ENCODE results near the gene SMTNL2.

SMTNL2 gene

DNA sequence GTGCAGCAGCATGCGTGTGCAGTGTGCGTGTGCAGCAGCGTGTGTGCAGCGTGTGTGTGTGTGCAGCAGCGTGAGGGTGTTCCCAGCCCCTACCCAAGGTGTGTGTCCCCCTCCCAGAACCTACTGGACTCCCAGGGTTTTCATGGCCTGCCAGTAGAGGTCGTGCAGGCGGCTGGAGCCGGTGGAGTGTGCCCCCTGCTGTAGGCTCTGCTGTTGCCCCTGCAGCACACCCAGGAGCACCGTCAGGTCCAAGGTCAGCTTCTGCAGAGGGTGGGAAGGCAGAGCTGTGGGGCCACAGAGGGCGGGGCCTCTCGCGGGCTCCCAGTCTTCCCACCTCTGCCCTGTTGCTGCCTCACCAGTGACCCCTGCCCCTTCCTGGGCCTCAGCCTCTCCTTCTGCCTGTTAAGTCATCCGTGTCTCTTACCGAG lies 44.1 kb upstream of the SMTNL2 start:
- no peak overlapping the region for H3K9ac ChIP-seq (ENCODE audit: low read length)
- no peak overlapping the region for H3K4me3 ChIP-seq (ENCODE audit: low read depth, low read length)
- no peaks in the 10 kb centered on the region for H3K9me3 ChIP-seq (ENCODE audit: control insufficient read depth, insufficient read depth, low read depth, low read length)
- no peak overlapping the region for H3K27ac ChIP-seq (ENCODE audit: low read depth, low read length)
- peaks cover 16% of the 10 kb centered on the region for H3K4me1 ChIP-seq (ENCODE audit: control insufficient read depth, insufficient read depth, low read length)
- H3K27me3 ChIP-seq (ENCODE audit: control insufficient read depth, insufficient read depth, low read length) = no peaks in the 10 kb centered on the region
- H3K36me3 ChIP-seq (ENCODE audit: control insufficient read depth, insufficient read depth, low read length) = peaks cover 81% of the 10 kb centered on the region

- Histone ChIP-seq H3K27ac (ENCODE audit: low read depth, low read length) (no peak overlapping the region), H3K4me1 (ENCODE audit: control insufficient read depth, insufficient read depth, low read length) (peaks cover 12% of the 10 kb centered on the region), H3K9me3 (ENCODE audit: control insufficient read depth, insufficient read depth, low read depth, low read length) (no peaks in the 10 kb centered on the region), H3K4me3 (ENCODE audit: low read depth, low read length) (no peak overlapping the region), H3K9ac (ENCODE audit: low read length) (no peak overlapping the region), H3K36me3 (ENCODE audit: control insufficient read depth, insufficient read depth, low read length) (peaks cover 87% of the 10 kb centered on the region), H3K27me3 (ENCODE audit: control insufficient read depth, insufficient read depth, low read length) (no peaks in the 10 kb centered on the region)
Observed at GRCh38 chr17:4540687-4541327, 43.5 kb upstream of the SMTNL2 start.

GRCh38 chr17:4541328-4542002 lies 42.9 kb upstream of the SMTNL2 start:
- no peak overlapping the region for H3K9ac ChIP-seq (ENCODE audit: low read length)
- no peak overlapping the region for H3K4me3 ChIP-seq (ENCODE audit: low read depth, low read length)
- H3K9me3 ChIP-seq (ENCODE audit: control insufficient read depth, insufficient read depth, low read depth, low read length) = no peaks in the 10 kb centered on the region
- peaks cover 92% of the 10 kb centered on the region for H3K36me3 ChIP-seq (ENCODE audit: control insufficient read depth, insufficient read depth, low read length)
- H3K27ac ChIP-seq (ENCODE audit: low read depth, low read length) = no peak overlapping the region
- H3K4me1 ChIP-seq (ENCODE audit: control insufficient read depth, insufficient read depth, low read length) = peaks cover 8% of the 10 kb centered on the region
- no peaks in the 10 kb centered on the region for H3K27me3 ChIP-seq (ENCODE audit: control insufficient read depth, insufficient read depth, low read length)

- Histone ChIP-seq H3K9me3 (ENCODE audit: control insufficient read depth, insufficient read depth, low read depth, low read length) (no peaks in the 10 kb centered on the region), H3K27ac (ENCODE audit: low read depth, low read length) (no peak overlapping the region), H3K4me1 (ENCODE audit: control insufficient read depth, insufficient read depth, low read length) (peaks cover 2% of the 10 kb centered on the region; the same call in 1 of the 2 replicates), H3K4me3 (ENCODE audit: low read depth, low read length) (no peak overlapping the region), H3K9ac (ENCODE audit: low read length) (no peak overlapping the region), H3K36me3 (ENCODE audit: control insufficient read depth, insufficient read depth, low read length) (peaks cover 95% of the 10 kb centered on the region), H3K27me3 (ENCODE audit: control insufficient read depth, insufficient read depth, low read length) (no peaks in the 10 kb centered on the region)
Observed at GRCh38 chr17:4542003-4542725, 42.2 kb upstream of the SMTNL2 start.

- peaks cover 95% of the 10 kb centered on the region for H3K36me3 ChIP-seq (ENCODE audit: control insufficient read depth, insufficient read depth, low read length)
- no peaks in the 10 kb centered on the region for H3K4me1 ChIP-seq (ENCODE audit: control insufficient read depth, insufficient read depth, low read length)
Observed at GRCh38 chr17:4542726-4543191, 41.6 kb upstream of the SMTNL2 start.

DNA sequence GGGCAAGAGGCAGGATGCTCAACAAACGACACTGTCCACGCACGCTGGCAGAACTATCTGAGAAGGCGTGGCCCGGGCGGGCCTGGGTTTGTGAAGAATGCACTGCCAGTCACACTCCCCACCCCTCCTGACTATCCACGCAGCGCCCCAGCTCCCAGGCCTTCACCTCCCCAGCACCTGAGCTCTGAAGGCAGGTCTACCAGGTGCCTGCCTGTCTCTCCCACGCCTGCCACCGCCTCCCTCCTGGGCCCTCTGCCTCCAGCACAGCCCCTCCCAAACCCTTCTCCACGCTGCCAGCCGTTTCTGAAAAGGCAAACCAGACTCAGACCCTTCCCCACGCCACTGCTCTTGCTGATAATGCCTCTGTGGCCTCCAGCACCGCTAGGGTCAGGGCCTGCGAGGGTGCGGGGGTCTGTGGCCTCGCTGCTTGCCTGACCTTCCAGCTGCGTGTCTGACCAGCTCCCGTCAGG lies 40.7 kb upstream of the SMTNL2 start:
- Histone ChIP-seq H3K36me3 (ENCODE audit: control insufficient read depth, insufficient read depth, low read length) (peaks cover 95% of the 10 kb centered on the region), H3K4me1 (ENCODE audit: control insufficient read depth, insufficient read depth, low read length) (no peaks in the 10 kb centered on the region), H3K27me3 (ENCODE audit: control insufficient read depth, insufficient read depth, low read length) (no peaks in the 10 kb centered on the region)

More at GRCh38 chr17:4542726-4543191, 41.6 kb upstream of the SMTNL2 start:
- no peak overlapping the region for H3K4me3 ChIP-seq (ENCODE audit: low read depth, low read length)
- H3K9ac ChIP-seq (ENCODE audit: low read length) = no peak overlapping the region
- H3K27me3 ChIP-seq (ENCODE audit: control insufficient read depth, insufficient read depth, low read length) = no peaks in the 10 kb centered on the region
- H3K27ac ChIP-seq (ENCODE audit: low read depth, low read length) = no peak overlapping the region
- H3K9me3 ChIP-seq (ENCODE audit: control insufficient read depth, insufficient read depth, low read depth, low read length) = no peaks in the 10 kb centered on the region

DNA sequence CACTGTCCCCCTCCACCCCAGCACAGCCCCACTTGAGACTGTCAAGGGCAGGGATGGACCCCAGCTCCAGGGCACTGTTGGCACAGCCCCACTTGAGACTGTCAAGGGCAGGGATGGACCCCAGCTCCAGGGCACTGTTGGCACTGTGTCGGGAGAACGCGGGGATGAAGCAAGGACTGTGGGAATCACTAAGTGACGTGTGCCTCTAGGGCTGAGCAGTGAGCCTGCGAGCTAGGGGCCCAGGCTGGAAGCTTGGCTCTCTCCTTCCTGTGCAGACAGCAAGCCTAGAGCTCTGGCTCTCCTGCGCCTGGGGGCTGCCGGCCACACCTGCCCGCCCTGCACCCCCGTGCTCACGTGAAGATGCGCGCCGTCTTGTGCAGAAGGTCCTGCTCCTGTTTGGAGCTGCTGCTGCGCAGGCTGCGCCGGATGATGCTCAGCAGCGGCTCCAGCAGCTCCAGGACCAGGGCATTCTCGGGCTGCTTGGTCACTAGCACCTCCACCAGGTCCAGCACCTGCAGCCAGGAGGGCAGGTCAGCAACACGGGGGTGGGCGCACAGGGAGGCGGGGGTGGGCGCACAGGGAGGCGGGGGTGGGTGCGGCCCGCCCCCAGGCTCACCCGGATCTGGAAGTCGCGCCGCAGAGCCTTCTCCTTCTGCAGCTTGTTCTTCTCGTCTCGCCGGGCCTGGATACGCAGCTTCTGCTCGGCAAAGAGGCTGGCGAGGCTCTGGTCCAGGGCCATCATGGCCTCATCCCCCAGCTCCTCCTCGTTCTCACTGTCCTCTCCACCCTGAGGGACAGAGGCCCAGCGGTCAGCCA lies 40.0 kb upstream of the SMTNL2 start:
- Histone ChIP-seq H3K4me3 (ENCODE audit: low read depth, low read length) (no peak overlapping the region), H3K9me3 (ENCODE audit: control insufficient read depth, insufficient read depth, low read depth, low read length) (no peaks in the 10 kb centered on the region), H3K4me1 (ENCODE audit: control insufficient read depth, insufficient read depth, low read length) (peaks cover 3% of the 10 kb centered on the region; the same call in 1 of the 2 replicates), H3K36me3 (ENCODE audit: control insufficient read depth, insufficient read depth, low read length) (peaks cover 95% of the 10 kb centered on the region), H3K9ac (ENCODE audit: low read length) (no peak overlapping the region), H3K27me3 (ENCODE audit: control insufficient read depth, insufficient read depth, low read length) (no peaks in the 10 kb centered on the region), H3K27ac (ENCODE audit: low read depth, low read length) (no peak overlapping the region)

More for the DNA sequence above, 40.7 kb upstream of the SMTNL2 start:
- Histone ChIP-seq H3K9ac (ENCODE audit: low read length) (no peak overlapping the region), H3K27ac (ENCODE audit: low read depth, low read length) (no peak overlapping the region), H3K4me3 (ENCODE audit: low read depth, low read length) (no peak overlapping the region), H3K9me3 (ENCODE audit: control insufficient read depth, insufficient read depth, low read depth, low read length) (no peaks in the 10 kb centered on the region)

- Histone ChIP-seq H3K27ac (ENCODE audit: low read depth, low read length) (no peak overlapping the region), H3K27me3 (ENCODE audit: control insufficient read depth, insufficient read depth, low read length) (no peaks in the 10 kb centered on the region), H3K9ac (ENCODE audit: low read length) (no peak overlapping the region), H3K4me3 (ENCODE audit: low read depth, low read length) (no peak overlapping the region), H3K9me3 (ENCODE audit: control insufficient read depth, insufficient read depth, low read depth, low read length) (no peaks in the 10 kb centered on the region), H3K36me3 (ENCODE audit: control insufficient read depth, insufficient read depth, low read length) (peaks cover 95% of the 10 kb centered on the region), H3K4me1 (ENCODE audit: control insufficient read depth, insufficient read depth, low read length) (peaks cover 3% of the 10 kb centered on the region; the same call in 1 of the 2 replicates)
Observed at GRCh38 chr17:4544951-4545216, 39.4 kb upstream of the SMTNL2 start.

GRCh38 chr17:4545217-4545951 lies 38.9 kb upstream of the SMTNL2 start:
- Histone ChIP-seq H3K36me3 (ENCODE audit: control insufficient read depth, insufficient read depth, low read length) (peaks cover 95% of the 10 kb centered on the region), H3K9ac (ENCODE audit: low read length) (no peak overlapping the region), H3K4me1 (ENCODE audit: control insufficient read depth, insufficient read depth, low read length) (peaks cover 3% of the 10 kb centered on the region; the same call in 1 of the 2 replicates), H3K27me3 (ENCODE audit: control insufficient read depth, insufficient read depth, low read length) (no peaks in the 10 kb centered on the region), H3K4me3 (ENCODE audit: low read depth, low read length) (no peak overlapping the region), H3K9me3 (ENCODE audit: control insufficient read depth, insufficient read depth, low read depth, low read length) (no peaks in the 10 kb centered on the region), H3K27ac (ENCODE audit: low read depth, low read length) (no peak overlapping the region)
